GM23338 (cell line): ENCODE results near the gene CD44. TPM values are rescaled to one million over a fixed set of nuclear protein-coding genes. Genes with fewer than 3 reads are reported as not detected.

Experiments
- ATAC-seq: fragments of 200-7000 bp; cut with Tn5 transposase; 3 replicates; pipeline ENCODE4 v1.9.1; 2020
- DNase-seq: peaks from one replicate; pipeline ENCODE4 v3.0.0-alpha.2; 2015; ENCODE audit warnings: low spot score
- H2AFZ ChIP-seq: fragments of 200-600 bp; sonication (generic); 2 replicates; pipeline ENCODE4 v1.8.0; 2016; ENCODE audit warnings: antibody characterized with exemption, mild to moderate bottlenecking, moderate library complexity
- H3F3A ChIP-seq: fragments of 200-600 bp; sonication (generic); replicated peaks from 2 replicates; pipeline ENCODE4 v1.8.0; 2017; ENCODE audit warnings: antibody characterized with exemption, mixed run types, low read depth
- H3K27ac ChIP-seq: fragments of 200-600 bp; sonication (generic); 2 replicates; pipeline ENCODE4 v1.6.1; 2016; ENCODE audit warnings: low read depth
- H3K27me3 ChIP-seq: fragments of 200-600 bp; sonication (generic); 2 replicates; pipeline ENCODE4 v1.8.0; 2016; ENCODE audit warnings: mild to moderate bottlenecking, mixed run types, moderate library complexity; ENCODE audit not compliant: insufficient read depth
- H3K36me3 ChIP-seq: fragments of 200-600 bp; sonication (generic); 2 replicates; pipeline ENCODE4 v1.8.0; 2016; ENCODE audit warnings: mild to moderate bottlenecking; ENCODE audit not compliant: insufficient read depth
- H3K4me1 ChIP-seq: fragments of 200-600 bp; sonication (generic); 2 replicates; pipeline ENCODE4 v1.8.0; 2016; ENCODE audit warnings: mild to moderate bottlenecking, moderate library complexity; ENCODE audit not compliant: insufficient read depth
- H3K4me2 ChIP-seq: fragments of 200-600 bp; sonication (generic); 2 replicates; pipeline ENCODE4 v1.7.1; 2017; ENCODE audit warnings: mixed run types
- H3K4me3 ChIP-seq: fragments of 200-600 bp; sonication (generic); 2 replicates; pipeline ENCODE4 v1.6.1; 2016; ENCODE audit warnings: mixed run types
- H3K79me2 ChIP-seq: fragments of 200-600 bp; sonication (generic); replicated peaks from 2 replicates; pipeline ENCODE4 v1.8.0; 2017; ENCODE audit warnings: mild to moderate bottlenecking; ENCODE audit not compliant: insufficient read depth
- H3K9me2 ChIP-seq: fragments of 200-600 bp; sonication (generic); 2 replicates; pipeline ENCODE4 v1.8.0; 2017; ENCODE audit not compliant: insufficient read depth
- H4K20me1 ChIP-seq: fragments of 200-600 bp; sonication (generic); replicated peaks from 2 replicates; pipeline ENCODE4 v1.8.0; 2017; ENCODE audit warnings: mild to moderate bottlenecking; ENCODE audit not compliant: insufficient read depth
- H3K27ac Mint-ChIP-seq: 2 replicates; pipeline ENCODE4 v1.8.0; 2020; ENCODE audit warnings: inconsistent platforms, mild to moderate bottlenecking, moderate library complexity, mixed read lengths
- H3K27me3 Mint-ChIP-seq: 3 replicates; pipeline ENCODE4 v1.8.0; 2022; ENCODE audit warnings: low read depth, mild to moderate bottlenecking, moderate library complexity, mixed read lengths, inconsistent platforms; ENCODE audit not compliant: insufficient read depth, poor library complexity
- H3K36me3 Mint-ChIP-seq: 3 replicates; pipeline ENCODE4 v1.8.0; 2021; ENCODE audit warnings: low read depth, mild to moderate bottlenecking, inconsistent platforms, moderate library complexity, mixed read lengths
- H3K4me1 Mint-ChIP-seq: 3 replicates; pipeline ENCODE4 v1.8.0; 2020; ENCODE audit warnings: mild to moderate bottlenecking, inconsistent platforms, mixed read lengths
- H3K4me3 Mint-ChIP-seq: 3 replicates; pipeline ENCODE4 v1.8.0; 2021; ENCODE audit warnings: moderate library complexity, mild to moderate bottlenecking, inconsistent platforms, mixed read lengths
- H3K9me3 Mint-ChIP-seq: 3 replicates; pipeline ENCODE4 v1.8.0; 2020; ENCODE audit warnings: moderate library complexity, mild to moderate bottlenecking, inconsistent platforms, mixed read lengths
- EZH2 ChIP-seq: fragments of 200-600 bp; sonication (generic); IDR thresholded peaks from one replicate; pipeline ENCODE4 v1.8.0; 2017; ENCODE audit warnings: antibody characterized with exemption, mild to moderate bottlenecking, low read depth; ENCODE audit not compliant: unreplicated experiment
- NANOG ChIP-seq: IDR thresholded peaks from 2 replicates; pipeline ENCODE4 v1.6.1; 2016; ENCODE audit warnings: antibody characterized with exemption, borderline replicate concordance
- POLR2AphosphoS5 ChIP-seq: IDR thresholded peaks from 2 replicates; pipeline ENCODE4 v1.6.1; 2016; ENCODE audit warnings: antibody characterized with exemption, low read depth
- STAT1 ChIP-seq: IDR thresholded peaks from one replicate; pipeline ENCODE4 v1.6.1; 2016; ENCODE audit warnings: antibody characterized with exemption; ENCODE audit not compliant: unreplicated experiment
- ZNF114 ChIP-seq: fragments of 250-450 bp; sonication (Bioruptor Pico); IDR thresholded peaks from 2 replicates; pipeline ENCODE4 v1.5.0; 2020; ENCODE audit warnings: mild to moderate bottlenecking, moderate library complexity
- polyA plus RNA-seq: library from polyadenylated mRNA; unstranded; fragments of >200 nt; fragmentation: Nextera tagmentation; extraction: Ambion mirVana; gene quantifications from 2 replicates; pipeline ENCODE4 v1.2.1, GENCODE V29; 2016
- total RNA-seq: library from RNA; depleted of rRNA; stranded (reverse); fragments of >200 nt; shearing (Covaris generic); gene quantifications from 2 replicates; pipeline ENCODE4 v1.2.3, GENCODE V29; 2014
- TF ChIP-seq, protein P1 (sequence below): IDR thresholded peaks from 2 replicates; pipeline ENCODE4 v1.6.1; 2016; ENCODE audit warnings: antibody characterized with exemption
- TF ChIP-seq, protein P2 (sequence below): fragments of 250-450 bp; sonication (Bioruptor Pico); IDR thresholded peaks from 2 replicates; pipeline ENCODE4 v1.5.0; 2020; ENCODE audit warnings: mild to moderate bottlenecking, moderate library complexity
- TF ChIP-seq, protein P3 (sequence below), 2 experiments: fragments of 200-600 bp in 1 of 2; sonication (generic) in 1 of 2; conservative IDR thresholded peaks; 2 replicates each; pipeline versions ENCODE4 v1.5.1 to v1.6.1; 2016 to 2017; ENCODE audit warnings: antibody characterized with exemption in 2 of 2, low read depth in 2 of 2, mild to moderate bottlenecking in 2 of 2, moderate library complexity in 1 of 2

CD44 gene
- total and polyA plus RNA-seq, 2 experiments from 2014 or later, result 4.0 to 10.1 TPM

- DNase-seq (no peak), ATAC-seq (no peak)
- no peaks in the 10 kb centered on the region for H3K36me3 Mint-ChIP-seq
- Histone ChIP-seq H3K4me2 (no peak overlapping the region), H3K27ac (no peak overlapping the region), H3F3A (no peaks in the 10 kb centered on the region), H3K36me3 (no peaks in the 10 kb centered on the region), H3K4me3 (no peak overlapping the region), H2AFZ (no peak overlapping the region), H3K27me3 (no peaks in the 10 kb centered on the region), H4K20me1 (no peaks in the 10 kb centered on the region), H3K79me2 (no peaks in the 10 kb centered on the region), H3K4me1 (peaks cover 29% of the 10 kb centered on the region), H3K9me2 (peaks cover 25% of the 10 kb centered on the region)
- H3K9me3 Mint-ChIP-seq, result peaks cover 4% of the 10 kb centered on the region; the same call in 2 of the 3 replicates
- peaks cover 38% of the 10 kb centered on the region; the same call in 2 of the 3 replicates for H3K4me1 Mint-ChIP-seq
- no peak for TF ChIP-seq ZNF114 (CRISPR knock-in tag)
- TF ChIP-seq, protein P1, sequence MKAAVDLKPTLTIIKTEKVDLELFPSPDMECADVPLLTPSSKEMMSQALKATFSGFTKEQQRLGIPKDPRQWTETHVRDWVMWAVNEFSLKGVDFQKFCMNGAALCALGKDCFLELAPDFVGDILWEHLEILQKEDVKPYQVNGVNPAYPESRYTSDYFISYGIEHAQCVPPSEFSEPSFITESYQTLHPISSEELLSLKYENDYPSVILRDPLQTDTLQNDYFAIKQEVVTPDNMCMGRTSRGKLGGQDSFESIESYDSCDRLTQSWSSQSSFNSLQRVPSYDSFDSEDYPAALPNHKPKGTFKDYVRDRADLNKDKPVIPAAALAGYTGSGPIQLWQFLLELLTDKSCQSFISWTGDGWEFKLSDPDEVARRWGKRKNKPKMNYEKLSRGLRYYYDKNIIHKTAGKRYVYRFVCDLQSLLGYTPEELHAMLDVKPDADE, result no peak
- no peak for TF ChIP-seq NANOG
- TF ChIP-seq POLR2AphosphoS5, result no peak
- H3K4me3 Mint-ChIP-seq, result no peak overlapping the region
- no peak overlapping the region for H3K27ac Mint-ChIP-seq
- no peaks in the 10 kb centered on the region for H3K27me3 Mint-ChIP-seq
Observed at GRCh38 chr11:35211952-35212351, 73.0 kb downstream of the CD44 start.

GRCh38 chr11:35214226-35214770, 75.3 kb downstream of the CD44 start:
- no peak overlapping the region for H3K4me3 ChIP-seq
- no peaks in the 10 kb centered on the region for H3F3A ChIP-seq
- H3K4me3 Mint-ChIP-seq, result no peak overlapping the region
- DNase-seq, result no peak
- H3K9me2 ChIP-seq, result peaks cover 12% of the 10 kb centered on the region; the same call in 1 of the 2 replicates
- no peaks in the 10 kb centered on the region for H3K79me2 ChIP-seq
- H2AFZ ChIP-seq, result no peak overlapping the region
- H3K27me3 Mint-ChIP-seq, result peaks cover 2% of the 10 kb centered on the region
- H3K36me3 ChIP-seq, result no peaks in the 10 kb centered on the region
- no peak overlapping the region for H3K27ac Mint-ChIP-seq
- no peak for ATAC-seq
- peaks cover 4% of the 10 kb centered on the region; the same call in 2 of the 3 replicates for H3K9me3 Mint-ChIP-seq
- peak overlapping the region; percentile 60 for H3K27ac ChIP-seq
- H3K4me1 Mint-ChIP-seq, result peaks cover 29% of the 10 kb centered on the region
- no peaks in the 10 kb centered on the region for H3K27me3 ChIP-seq
- H3K4me1 ChIP-seq, result peaks cover 20% of the 10 kb centered on the region
- H4K20me1 ChIP-seq, result no peaks in the 10 kb centered on the region
- no peak overlapping the region for H3K4me2 ChIP-seq
- no peaks in the 10 kb centered on the region for H3K36me3 Mint-ChIP-seq
- TF ChIP-seq, protein P1, result no peak
- TF ChIP-seq STAT1 (no peak), EZH2 (no peak)
- TF ChIP-seq, protein P2, sequence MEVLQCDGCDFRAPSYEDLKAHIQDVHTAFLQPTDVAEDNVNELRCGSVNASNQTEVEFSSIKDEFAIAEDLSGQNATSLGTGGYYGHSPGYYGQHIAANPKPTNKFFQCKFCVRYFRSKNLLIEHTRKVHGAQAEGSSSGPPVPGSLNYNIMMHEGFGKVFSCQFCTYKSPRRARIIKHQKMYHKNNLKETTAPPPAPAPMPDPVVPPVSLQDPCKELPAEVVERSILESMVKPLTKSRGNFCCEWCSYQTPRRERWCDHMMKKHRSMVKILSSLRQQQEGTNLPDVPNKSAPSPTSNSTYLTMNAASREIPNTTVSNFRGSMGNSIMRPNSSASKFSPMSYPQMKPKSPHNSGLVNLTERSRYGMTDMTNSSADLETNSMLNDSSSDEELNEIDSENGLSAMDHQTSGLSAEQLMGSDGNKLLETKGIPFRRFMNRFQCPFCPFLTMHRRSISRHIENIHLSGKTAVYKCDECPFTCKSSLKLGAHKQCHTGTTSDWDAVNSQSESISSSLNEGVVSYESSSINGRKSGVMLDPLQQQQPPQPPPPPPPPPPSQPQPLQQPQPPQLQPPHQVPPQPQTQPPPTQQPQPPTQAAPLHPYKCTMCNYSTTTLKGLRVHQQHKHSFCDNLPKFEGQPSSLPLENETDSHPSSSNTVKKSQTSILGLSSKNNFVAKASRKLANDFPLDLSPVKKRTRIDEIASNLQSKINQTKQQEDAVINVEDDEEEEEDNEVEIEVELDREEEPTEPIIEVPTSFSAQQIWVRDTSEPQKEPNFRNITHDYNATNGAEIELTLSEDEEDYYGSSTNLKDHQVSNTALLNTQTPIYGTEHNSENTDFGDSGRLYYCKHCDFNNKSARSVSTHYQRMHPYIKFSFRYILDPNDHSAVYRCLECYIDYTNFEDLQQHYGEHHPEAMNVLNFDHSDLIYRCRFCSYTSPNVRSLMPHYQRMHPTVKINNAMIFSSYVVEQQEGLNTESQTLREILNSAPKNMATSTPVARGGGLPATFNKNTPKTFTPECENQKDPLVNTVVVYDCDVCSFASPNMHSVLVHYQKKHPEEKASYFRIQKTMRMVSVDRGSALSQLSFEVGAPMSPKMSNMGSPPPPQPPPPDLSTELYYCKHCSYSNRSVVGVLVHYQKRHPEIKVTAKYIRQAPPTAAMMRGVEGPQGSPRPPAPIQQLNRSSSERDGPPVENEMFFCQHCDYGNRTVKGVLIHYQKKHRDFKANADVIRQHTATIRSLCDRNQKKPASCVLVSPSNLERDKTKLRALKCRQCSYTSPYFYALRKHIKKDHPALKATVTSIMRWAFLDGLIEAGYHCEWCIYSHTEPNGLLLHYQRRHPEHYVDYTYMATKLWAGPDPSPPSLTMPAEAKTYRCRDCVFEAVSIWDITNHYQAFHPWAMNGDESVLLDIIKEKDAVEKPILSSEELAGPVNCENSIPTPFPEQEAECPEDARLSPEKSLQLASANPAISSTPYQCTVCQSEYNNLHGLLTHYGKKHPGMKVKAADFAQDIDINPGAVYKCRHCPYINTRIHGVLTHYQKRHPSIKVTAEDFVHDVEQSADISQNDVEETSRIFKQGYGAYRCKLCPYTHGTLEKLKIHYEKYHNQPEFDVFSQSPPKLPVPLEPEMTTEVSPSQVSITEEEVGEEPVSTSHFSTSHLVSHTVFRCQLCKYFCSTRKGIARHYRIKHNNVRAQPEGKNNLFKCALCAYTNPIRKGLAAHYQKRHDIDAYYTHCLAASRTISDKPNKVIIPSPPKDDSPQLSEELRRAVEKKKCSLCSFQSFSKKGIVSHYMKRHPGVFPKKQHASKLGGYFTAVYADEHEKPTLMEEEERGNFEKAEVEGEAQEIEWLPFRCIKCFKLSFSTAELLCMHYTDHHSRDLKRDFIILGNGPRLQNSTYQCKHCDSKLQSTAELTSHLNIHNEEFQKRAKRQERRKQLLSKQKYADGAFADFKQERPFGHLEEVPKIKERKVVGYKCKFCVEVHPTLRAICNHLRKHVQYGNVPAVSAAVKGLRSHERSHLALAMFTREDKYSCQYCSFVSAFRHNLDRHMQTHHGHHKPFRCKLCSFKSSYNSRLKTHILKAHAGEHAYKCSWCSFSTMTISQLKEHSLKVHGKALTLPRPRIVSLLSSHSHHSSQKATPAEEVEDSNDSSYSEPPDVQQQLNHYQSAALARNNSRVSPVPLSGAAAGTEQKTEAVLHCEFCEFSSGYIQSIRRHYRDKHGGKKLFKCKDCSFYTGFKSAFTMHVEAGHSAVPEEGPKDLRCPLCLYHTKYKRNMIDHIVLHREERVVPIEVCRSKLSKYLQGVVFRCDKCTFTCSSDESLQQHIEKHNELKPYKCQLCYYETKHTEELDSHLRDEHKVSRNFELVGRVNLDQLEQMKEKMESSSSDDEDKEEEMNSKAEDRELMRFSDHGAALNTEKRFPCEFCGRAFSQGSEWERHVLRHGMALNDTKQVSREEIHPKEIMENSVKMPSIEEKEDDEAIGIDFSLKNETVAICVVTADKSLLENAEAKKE (CRISPR knock-in tag), result no peak
- TF ChIP-seq, protein P3, sequence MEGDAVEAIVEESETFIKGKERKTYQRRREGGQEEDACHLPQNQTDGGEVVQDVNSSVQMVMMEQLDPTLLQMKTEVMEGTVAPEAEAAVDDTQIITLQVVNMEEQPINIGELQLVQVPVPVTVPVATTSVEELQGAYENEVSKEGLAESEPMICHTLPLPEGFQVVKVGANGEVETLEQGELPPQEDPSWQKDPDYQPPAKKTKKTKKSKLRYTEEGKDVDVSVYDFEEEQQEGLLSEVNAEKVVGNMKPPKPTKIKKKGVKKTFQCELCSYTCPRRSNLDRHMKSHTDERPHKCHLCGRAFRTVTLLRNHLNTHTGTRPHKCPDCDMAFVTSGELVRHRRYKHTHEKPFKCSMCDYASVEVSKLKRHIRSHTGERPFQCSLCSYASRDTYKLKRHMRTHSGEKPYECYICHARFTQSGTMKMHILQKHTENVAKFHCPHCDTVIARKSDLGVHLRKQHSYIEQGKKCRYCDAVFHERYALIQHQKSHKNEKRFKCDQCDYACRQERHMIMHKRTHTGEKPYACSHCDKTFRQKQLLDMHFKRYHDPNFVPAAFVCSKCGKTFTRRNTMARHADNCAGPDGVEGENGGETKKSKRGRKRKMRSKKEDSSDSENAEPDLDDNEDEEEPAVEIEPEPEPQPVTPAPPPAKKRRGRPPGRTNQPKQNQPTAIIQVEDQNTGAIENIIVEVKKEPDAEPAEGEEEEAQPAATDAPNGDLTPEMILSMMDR (conservative IDR thresholded peaks at IDR 0.05; ENCODE audit: low read depth in 2 of 2), result no peak
